Measurements from ENCODE around the gene NT5C1B.
A peak's percentile ranks its signal among the peaks of the same experiment; 100 is the strongest.

Gene NT5C1B

GRCh38 chr2:18551623-18552022 lies 37.7 kb downstream of the NT5C1B start:
- no peak for FAIRE-seq
- DNase-seq (ENCODE audit: low spot score): no peak

GRCh38 chr2:18551169-18551568 lies 38.2 kb downstream of the NT5C1B start:
- DNase-seq (ENCODE audit: low spot score) (no peak), FAIRE-seq (no peak)

- FAIRE-seq: no peak
- DNase-seq (ENCODE audit: low spot score): no peak
Observed at GRCh38 chr2:18550433-18550832, 38.9 kb downstream of the NT5C1B start.

- FAIRE-seq: no peak
- no peak for DNase-seq (ENCODE audit: low spot score)
Observed at GRCh38 chr2:18549083-18549482, 40.3 kb downstream of the NT5C1B start.

- FAIRE-seq: no peak
Observed at GRCh38 chr2:18548621-18549020, 40.7 kb downstream of the NT5C1B start.

GRCh38 chr2:18546567-18546966 lies 42.8 kb downstream of the NT5C1B start:
- FAIRE-seq: no peak
- DNase-seq (ENCODE audit: low spot score): no peak

More at GRCh38 chr2:18548621-18549020, 40.7 kb downstream of the NT5C1B start:
- DNase-seq (ENCODE audit: low spot score): no peak

- FAIRE-seq (no peak), DNase-seq (ENCODE audit: low spot score) (no peak)
Observed at GRCh38 chr2:18545384-18545783, 44.0 kb downstream of the NT5C1B start.

GRCh38 chr2:18544171-18544570 lies 45.2 kb downstream of the NT5C1B start:
- FAIRE-seq (no peak), DNase-seq (ENCODE audit: low spot score) (no peak)

- FAIRE-seq (no peak), DNase-seq (ENCODE audit: low spot score) (no peak)
Observed at GRCh38 chr2:18540872-18541271, 48.5 kb downstream of the NT5C1B start.

GRCh38 chr2:18536697-18537096 lies 52.7 kb downstream of the NT5C1B start:
- DNase-seq (ENCODE audit: low spot score) (no peak), FAIRE-seq (no peak)

- DNase-seq (ENCODE audit: low spot score): no peak
- no peak for FAIRE-seq
Observed at GRCh38 chr2:18536100-18536499, 53.3 kb downstream of the NT5C1B start.

GRCh38 chr2:18531194-18531593 lies 58.2 kb downstream of the NT5C1B start:
- DNase-seq (ENCODE audit: low spot score) (no peak), FAIRE-seq (no peak)

GRCh38 chr2:18527822-18528221 lies 61.5 kb downstream of the NT5C1B start:
- FAIRE-seq (no peak), DNase-seq (ENCODE audit: low spot score) (no peak)

GRCh38 chr2:18527326-18527725 lies 62.0 kb downstream of the NT5C1B start:
- DNase-seq (ENCODE audit: low spot score): no peak
- FAIRE-seq: no peak

- FAIRE-seq: no peak
- no peak for DNase-seq (ENCODE audit: low spot score)
Observed at GRCh38 chr2:18526429-18526828, 62.9 kb downstream of the NT5C1B start.

GRCh38 chr2:18525852-18526251 lies 63.5 kb downstream of the NT5C1B start:
- FAIRE-seq: no peak
- DNase-seq (ENCODE audit: low spot score): no peak

- FAIRE-seq (no peak), DNase-seq (ENCODE audit: low spot score) (no peak)
Observed at GRCh38 chr2:18525236-18525635, 64.1 kb downstream of the NT5C1B start.

- DNase-seq (ENCODE audit: low spot score) (no peak), FAIRE-seq (no peak)
Observed at GRCh38 chr2:18522484-18523146, 66.8 kb downstream of the NT5C1B start.

- FAIRE-seq (no peak), DNase-seq (ENCODE audit: low spot score) (peak; percentile 80)
Observed at GRCh38 chr2:18520451-18521425, 68.6 kb downstream of the NT5C1B start.

- FAIRE-seq: no peak
Observed at GRCh38 chr2:18519914-18520450, 69.4 kb downstream of the NT5C1B start.

GRCh38 chr2:18518116-18519111 lies 71.0 kb downstream of the NT5C1B start:
- peak; percentile 63 for DNase-seq (ENCODE audit: low spot score)
- no peak for FAIRE-seq

More at GRCh38 chr2:18519914-18520450, 69.4 kb downstream of the NT5C1B start:
- no peak for DNase-seq (ENCODE audit: low spot score)

Data from urothelium cell line (cell line).